Urinary bladder (tissue), 4 donors: Measurements from ENCODE around the gene ALDH16A1. TPM values are rescaled to one million over a fixed set of nuclear protein-coding genes. Genes with fewer than 3 reads are reported as not detected.

Experiments used
- DNase-seq: peaks from one replicate; pipeline ENCODE4 v3.0.0-alpha.2; 2015; ENCODE audit errors: extremely low spot score
- H3K27ac ChIP-seq: one replicate; pipeline ENCODE4 v1.5.1; 2013; ENCODE audit warnings: low read depth, mild to moderate bottlenecking, moderate library complexity
- H3K36me3 ChIP-seq: one replicate; pipeline ENCODE4 v1.6.1; 2013; ENCODE audit warnings: mild to moderate bottlenecking, moderate library complexity; ENCODE audit not compliant: insufficient read depth
- H3K4me1 ChIP-seq: one replicate; pipeline ENCODE4 v1.6.1; 2013; ENCODE audit warnings: mild to moderate bottlenecking, moderate library complexity; ENCODE audit not compliant: insufficient read depth
- H3K4me3 ChIP-seq: one replicate; pipeline ENCODE4 v1.5.1; 2013; ENCODE audit warnings: low read depth, low read length
- WGBS: extraction: QIAGEN DNeasy Blood & Tissue Kit; methylation state at CpG from one replicate; pipeline ENCODE4 v1.1.7; 2013; 5-methylcytosine and 5-hydroxymethylcytosine counted together
- polyA plus RNA-seq: library from polyadenylated mRNA; stranded (reverse); fragments of 200-250 nt; gene quantifications from one replicate; pipeline ENCODE4 v1.2.3, GENCODE V29; 2013
- total RNA-seq: library from RNA; depleted of rRNA; stranded (reverse); fragments of >200 nt; gene quantifications from one replicate; pipeline ENCODE4 v1.2.3, GENCODE V29; 2014
- donor health status: healthy with polysubstance abuse.
- donor health status: healthy.

ALDH16A1 gene
- total RNA-seq (14.2 TPM), polyA plus RNA-seq (34.7 TPM)

GRCh38 chr19:49453013-49453756 lies at the start of gene ALDH16A1:
Gene ALDH16A1, plus strand, starts transcription at chr19:49453225. Its CDS starts 107 bp downstream, at chr19:49453332.
- peak within 1 kb of the TSS; percentile 86 for H3K27ac ChIP-seq
- under 1% methylated on average over 66 of the region's 66 CpGs for WGBS
- no peaks in the 10 kb centered on the region for H3K4me1 ChIP-seq
- DNase-seq: peak; percentile 97
- H3K36me3 ChIP-seq: no peaks in the 10 kb centered on the region
- peak within 1 kb of the TSS; percentile 48 for H3K4me3 ChIP-seq

DNA sequence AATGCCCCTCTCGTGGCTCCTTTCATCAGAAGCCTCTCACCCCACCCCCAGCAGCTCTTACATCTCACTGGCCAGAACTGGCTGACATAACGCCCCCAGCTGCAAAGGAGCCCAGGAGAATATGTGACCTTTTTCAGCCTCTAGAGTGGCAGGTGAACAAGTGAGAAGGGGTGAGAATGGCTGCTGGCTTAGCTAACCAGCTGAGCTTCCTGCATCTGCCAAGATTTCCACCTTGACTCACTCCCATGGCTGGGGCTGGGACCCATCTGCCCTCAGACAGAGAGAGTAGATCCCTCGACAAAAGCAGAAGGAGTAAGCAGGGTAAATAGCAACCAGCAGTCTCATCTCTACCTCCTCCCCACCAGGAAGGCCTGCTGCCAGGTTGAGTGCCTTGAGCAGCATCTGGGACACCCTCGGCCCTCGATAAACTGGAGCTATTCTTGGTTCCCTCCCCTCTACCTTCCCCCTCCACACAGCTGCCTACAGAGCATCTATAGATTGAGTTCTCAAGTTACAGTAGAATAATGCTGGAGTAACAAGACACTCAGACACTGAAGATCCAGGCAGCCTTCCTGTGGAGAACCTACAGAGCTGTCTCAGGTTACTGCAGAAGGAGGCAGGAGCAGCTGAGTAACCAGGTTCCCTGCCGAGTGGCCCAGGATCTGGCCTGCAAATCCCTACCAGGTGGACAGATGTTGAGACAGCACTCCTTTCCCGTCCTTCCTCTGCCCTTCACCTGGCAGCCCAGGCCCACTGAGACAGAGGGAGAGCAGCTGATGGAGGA lies 49.4 kb upstream of the ALDH16A1 start:
- no peak overlapping the region for H3K4me3 ChIP-seq
- H3K36me3 ChIP-seq: no peaks in the 10 kb centered on the region
- 44% methylated on average over 7 of the region's 7 CpGs for WGBS
- no peak overlapping the region for H3K27ac ChIP-seq
- no peaks in the 10 kb centered on the region for H3K4me1 ChIP-seq
- DNase-seq: no peak

DNA sequence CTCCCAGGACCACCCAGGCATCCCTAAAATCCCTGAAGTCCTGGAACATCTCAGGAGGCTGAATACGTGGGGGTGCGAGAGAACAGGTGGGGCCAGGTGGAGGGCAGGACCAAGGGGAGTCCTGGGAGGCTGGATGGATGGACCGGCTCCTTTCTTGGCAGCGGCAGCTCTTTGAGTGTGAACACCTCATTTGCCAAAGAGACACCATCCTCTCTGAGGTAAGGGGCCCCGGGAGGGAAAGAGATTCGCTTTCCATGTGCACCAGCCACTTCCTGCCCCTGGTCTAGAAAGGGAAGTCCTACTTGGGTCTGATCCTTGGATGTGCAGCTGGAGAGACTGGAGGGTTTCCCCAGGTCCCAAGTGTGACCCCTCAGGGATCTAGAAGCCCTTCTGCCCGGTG lies 45.9 kb upstream of the ALDH16A1 start:
- no peak overlapping the region for H3K4me3 ChIP-seq
- no peaks in the 10 kb centered on the region for H3K36me3 ChIP-seq
- no peak overlapping the region for H3K27ac ChIP-seq
- 78% methylated on average over 7 of the region's 7 CpGs for WGBS
- DNase-seq: no peak
- H3K4me1 ChIP-seq: no peaks in the 10 kb centered on the region

DNA sequence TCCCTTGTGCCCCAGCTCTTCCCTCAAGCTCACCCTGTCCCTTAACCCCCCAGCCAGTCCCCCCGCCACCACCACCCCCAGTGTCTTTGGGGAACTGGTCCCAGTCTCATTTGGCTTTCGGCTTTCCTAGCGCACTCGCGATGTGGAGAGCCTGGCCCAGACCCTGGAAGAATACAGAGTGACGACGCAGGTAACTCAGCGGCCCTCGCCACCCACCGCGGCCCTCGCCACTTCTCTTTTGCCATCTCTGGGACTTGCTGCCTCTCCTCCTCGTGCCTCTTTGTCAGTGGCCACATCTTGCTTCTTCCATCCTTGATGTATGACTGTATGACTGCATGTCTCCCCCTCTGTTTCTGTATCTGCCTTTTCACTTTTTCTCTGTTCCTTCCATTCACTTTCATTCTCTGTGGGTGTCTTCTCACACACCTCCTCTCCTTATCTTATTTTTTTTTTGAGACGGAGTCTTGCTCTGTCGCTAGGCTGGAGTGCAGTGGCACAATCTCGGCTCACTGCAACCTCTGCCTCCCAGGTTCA lies 45.5 kb upstream of the ALDH16A1 start:
- WGBS: 87% methylated on average over 16 of the region's 16 CpGs
- H3K4me1 ChIP-seq: no peaks in the 10 kb centered on the region
- H3K27ac ChIP-seq: no peak overlapping the region
- no peak for DNase-seq
- H3K4me3 ChIP-seq: no peak overlapping the region
- no peaks in the 10 kb centered on the region for H3K36me3 ChIP-seq

GRCh38 chr19:49408816-49409440 lies 44.1 kb upstream of the ALDH16A1 start:
- no peaks in the 10 kb centered on the region for H3K36me3 ChIP-seq
- no peak overlapping the region for H3K27ac ChIP-seq
- no peak for DNase-seq
- WGBS: 79% methylated on average over 8 of the region's 8 CpGs
- H3K4me1 ChIP-seq: no peaks in the 10 kb centered on the region
- H3K4me3 ChIP-seq: no peak overlapping the region

DNA sequence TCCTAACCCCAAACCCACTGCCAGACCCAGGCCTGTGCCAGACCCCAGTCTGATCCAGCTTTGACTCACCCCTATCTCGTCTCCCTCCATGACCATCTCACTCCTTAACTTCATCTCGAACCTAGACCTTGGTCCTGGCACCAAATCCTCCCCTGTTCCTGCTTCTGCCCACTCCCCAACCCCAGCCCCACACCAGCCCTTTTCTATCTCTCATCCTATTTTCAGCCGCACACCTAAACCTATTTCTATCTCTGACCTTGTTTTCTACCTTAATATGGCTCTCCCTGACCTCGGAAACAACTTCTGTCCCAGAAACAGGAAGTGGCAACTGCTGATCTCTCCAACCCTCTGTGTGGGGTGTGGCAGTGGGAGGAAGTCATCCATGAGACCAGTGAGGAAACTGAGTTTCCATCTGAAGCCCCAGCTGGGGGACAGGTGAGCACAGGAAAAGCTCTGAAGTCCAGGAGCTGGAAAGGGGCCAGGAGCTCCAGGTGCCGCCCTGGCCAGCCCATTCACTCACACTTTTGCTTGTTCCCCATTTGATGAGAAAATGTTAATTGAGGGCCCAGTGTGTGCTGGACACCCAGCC lies 43.5 kb upstream of the ALDH16A1 start:
- Histone ChIP-seq H3K27ac (no peak overlapping the region), H3K4me1 (no peaks in the 10 kb centered on the region), H3K4me3 (no peak overlapping the region), H3K36me3 (no peaks in the 10 kb centered on the region)
- WGBS: 72% methylated on average over 5 of the region's 5 CpGs
- DNase-seq: no peak

GRCh38 chr19:49411681-49412326 lies 41.2 kb upstream of the ALDH16A1 start:
- 56% methylated on average over 3 of the region's 3 CpGs for WGBS
- no peaks in the 10 kb centered on the region for H3K36me3 ChIP-seq
- no peak for DNase-seq

DNA sequence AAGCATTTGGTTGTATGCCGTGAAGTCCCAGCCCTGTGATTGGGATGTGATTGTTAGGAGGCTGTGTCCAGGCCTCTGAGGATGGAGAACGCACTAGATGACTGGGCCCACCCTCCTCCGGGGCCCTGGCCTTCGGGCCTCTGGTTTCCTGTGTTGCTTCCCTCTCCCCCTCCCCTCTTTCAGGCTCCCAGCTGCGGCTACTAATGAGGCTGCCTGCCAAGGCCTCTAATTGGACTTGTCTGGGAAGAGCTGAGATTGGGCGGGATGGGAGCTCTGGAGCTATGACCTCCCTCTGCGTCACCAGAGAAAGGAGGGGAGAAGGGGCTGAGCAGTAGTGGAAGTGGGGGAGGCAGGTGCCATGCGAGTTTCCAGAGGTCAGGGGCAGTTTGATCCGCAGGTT lies 39.7 kb upstream of the ALDH16A1 start:
- Histone ChIP-seq H3K36me3 (no peaks in the 10 kb centered on the region), H3K4me3 (no peak overlapping the region), H3K4me1 (no peaks in the 10 kb centered on the region), H3K27ac (no peak overlapping the region)
- 59% methylated on average over 9 of the region's 9 CpGs for WGBS
- peak; percentile 20 for DNase-seq

More at GRCh38 chr19:49411681-49412326, 41.2 kb upstream of the ALDH16A1 start:
- no peaks in the 10 kb centered on the region for H3K4me1 ChIP-seq
- no peak overlapping the region for H3K27ac ChIP-seq
- H3K4me3 ChIP-seq: no peak overlapping the region

DNA sequence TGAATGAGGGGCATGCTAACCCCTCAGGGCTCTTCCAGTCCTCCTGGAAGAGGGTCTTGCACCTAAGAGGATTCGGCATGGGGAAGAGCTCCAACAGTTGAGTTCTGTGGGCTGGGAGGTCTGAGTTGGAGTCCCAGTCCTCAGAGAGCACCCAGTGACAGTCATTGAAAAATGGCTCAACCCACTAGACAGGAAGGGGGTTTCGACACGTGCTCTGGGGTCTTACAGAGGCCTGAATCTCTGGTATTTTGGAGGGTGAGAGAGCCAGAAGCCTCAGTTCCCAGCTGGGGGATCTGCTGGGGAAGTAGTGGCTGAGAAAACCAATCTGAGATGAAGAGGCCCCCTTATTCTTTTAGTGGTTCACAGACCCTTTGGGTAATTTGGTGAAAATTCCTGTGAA lies 38.8 kb upstream of the ALDH16A1 start:
- Histone ChIP-seq H3K4me3 (no peak overlapping the region), H3K27ac (no peak overlapping the region), H3K36me3 (no peaks in the 10 kb centered on the region), H3K4me1 (no peaks in the 10 kb centered on the region)
- 84% methylated on average over 3 of the region's 3 CpGs for WGBS
- no peak for DNase-seq

- H3K36me3 ChIP-seq: no peaks in the 10 kb centered on the region
- DNase-seq: no peak
- H3K4me3 ChIP-seq: no peak overlapping the region
- WGBS: 69% methylated on average over 15 of the region's 15 CpGs
- no peaks in the 10 kb centered on the region for H3K4me1 ChIP-seq
- H3K27ac ChIP-seq: no peak overlapping the region
Measured at GRCh38 chr19:49415102-49415809, 37.8 kb upstream of the ALDH16A1 start.

DNA sequence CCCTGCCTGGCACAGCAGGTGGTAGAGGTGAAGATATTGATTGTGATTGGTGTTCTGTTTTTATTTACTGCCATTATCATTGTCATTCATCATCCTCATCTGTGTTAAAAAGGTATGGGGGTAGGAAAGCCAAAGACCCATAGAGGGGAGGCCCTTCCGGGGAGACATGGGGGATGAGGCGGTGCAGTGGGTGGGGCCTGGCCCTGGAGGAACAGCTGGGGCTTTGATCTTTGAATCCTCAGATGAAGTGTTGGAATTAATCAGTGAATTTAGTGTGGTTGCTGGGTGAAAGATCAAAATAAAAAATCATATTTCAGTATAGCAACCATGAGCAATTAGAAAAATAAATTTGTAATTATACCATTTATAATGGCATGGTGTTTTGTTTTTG lies 37.2 kb upstream of the ALDH16A1 start:
- 81% methylated on average over 2 of the region's 2 CpGs for WGBS
- no peak overlapping the region for H3K4me3 ChIP-seq
- H3K4me1 ChIP-seq: no peaks in the 10 kb centered on the region
- H3K36me3 ChIP-seq: no peaks in the 10 kb centered on the region
- DNase-seq: no peak
- no peak overlapping the region for H3K27ac ChIP-seq

DNA sequence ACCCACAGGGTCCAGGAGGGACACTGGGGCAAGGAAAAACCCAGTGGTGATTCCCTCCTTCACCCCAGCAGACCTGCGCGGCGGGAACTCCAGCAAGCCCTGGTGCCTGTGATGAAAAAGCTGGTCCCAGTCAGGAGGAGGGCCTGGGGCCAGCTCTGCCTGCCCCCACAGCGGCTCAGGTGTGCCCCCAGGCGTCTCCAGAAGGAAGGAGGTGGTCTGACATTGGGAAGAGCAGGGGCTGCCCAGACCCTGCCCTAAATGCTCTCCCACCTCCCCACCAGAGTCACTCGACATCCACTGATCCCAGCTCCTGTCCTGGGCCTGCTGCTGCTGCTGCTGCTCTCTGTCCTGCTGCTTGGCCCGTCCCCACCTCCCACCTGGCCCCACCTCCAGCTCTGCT lies 35.9 kb upstream of the ALDH16A1 start:
- Histone ChIP-seq H3K36me3 (no peaks in the 10 kb centered on the region), H3K27ac (no peak overlapping the region), H3K4me1 (no peaks in the 10 kb centered on the region), H3K4me3 (no peak overlapping the region)
- DNase-seq: no peak
- 37% methylated on average over 7 of the region's 7 CpGs for WGBS
